Measurements from ENCODE around the gene RSPO3.

DNA sequence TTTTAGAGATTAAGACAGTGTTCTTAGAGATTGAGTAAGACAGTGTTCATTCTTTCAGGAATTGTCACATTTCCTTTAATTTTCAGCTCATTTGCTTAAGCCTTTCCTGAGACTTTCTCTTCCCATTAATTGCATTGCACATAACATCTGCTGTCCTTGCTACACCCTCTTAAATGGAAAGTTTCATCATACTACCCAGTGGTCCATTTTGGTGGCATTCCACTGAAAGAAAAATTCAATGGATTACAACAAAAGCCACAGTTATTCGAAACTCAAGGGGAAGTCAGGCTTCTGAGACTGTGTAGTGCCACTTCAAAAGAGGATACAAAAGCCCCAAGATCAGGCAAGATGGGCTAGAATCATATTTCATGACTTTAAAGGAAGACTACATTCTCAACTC lies 64.0 kb downstream of the RSPO3 start:
- TF ChIP-seq, protein P1, sequence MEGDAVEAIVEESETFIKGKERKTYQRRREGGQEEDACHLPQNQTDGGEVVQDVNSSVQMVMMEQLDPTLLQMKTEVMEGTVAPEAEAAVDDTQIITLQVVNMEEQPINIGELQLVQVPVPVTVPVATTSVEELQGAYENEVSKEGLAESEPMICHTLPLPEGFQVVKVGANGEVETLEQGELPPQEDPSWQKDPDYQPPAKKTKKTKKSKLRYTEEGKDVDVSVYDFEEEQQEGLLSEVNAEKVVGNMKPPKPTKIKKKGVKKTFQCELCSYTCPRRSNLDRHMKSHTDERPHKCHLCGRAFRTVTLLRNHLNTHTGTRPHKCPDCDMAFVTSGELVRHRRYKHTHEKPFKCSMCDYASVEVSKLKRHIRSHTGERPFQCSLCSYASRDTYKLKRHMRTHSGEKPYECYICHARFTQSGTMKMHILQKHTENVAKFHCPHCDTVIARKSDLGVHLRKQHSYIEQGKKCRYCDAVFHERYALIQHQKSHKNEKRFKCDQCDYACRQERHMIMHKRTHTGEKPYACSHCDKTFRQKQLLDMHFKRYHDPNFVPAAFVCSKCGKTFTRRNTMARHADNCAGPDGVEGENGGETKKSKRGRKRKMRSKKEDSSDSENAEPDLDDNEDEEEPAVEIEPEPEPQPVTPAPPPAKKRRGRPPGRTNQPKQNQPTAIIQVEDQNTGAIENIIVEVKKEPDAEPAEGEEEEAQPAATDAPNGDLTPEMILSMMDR (conservative IDR thresholded peaks at IDR 0.05; ENCODE audit: low read depth, low read length): no peak
- TF ChIP-seq EZH2 (IDR thresholded peaks at IDR 0.05; ENCODE audit: low read length, unreplicated experiment): no peak

Measured in PC-3 (cell line).